Progenitor cell of endocrine pancreas (in vitro differentiated cells): ENCODE results near the gene FAM83D. TPM values are rescaled to one million over a fixed set of nuclear protein-coding genes. Genes with fewer than 3 reads are reported as not detected.
"Not testable (repeated sequence)": the region's sequence is repeated elsewhere in the genome, so short reads cannot be mapped to it uniquely, and the experiment has no call there.

ENCODE experiments used
- DNase-seq: peaks from one replicate; pipeline ENCODE4 v3.0.0; 2021; ENCODE audit warnings: low spot score; ENCODE audit not compliant: unreplicated experiment
- H3K27ac Mint-ChIP-seq: 2 replicates; pipeline ENCODE4 v1.8.0; 2021; ENCODE audit warnings: mild to moderate bottlenecking, moderate library complexity, mixed read lengths
- H3K27me3 Mint-ChIP-seq: 2 replicates; pipeline ENCODE4 v1.8.0; 2021; ENCODE audit warnings: mixed read lengths
- H3K36me3 Mint-ChIP-seq: 2 replicates; pipeline ENCODE4 v1.8.0; 2022; ENCODE audit warnings: mixed read lengths; ENCODE audit not compliant: insufficient read depth
- H3K4me1 Mint-ChIP-seq: 2 replicates; pipeline ENCODE4 v1.8.0; 2021; ENCODE audit warnings: low read depth, mixed read lengths
- H3K4me3 Mint-ChIP-seq: 2 replicates; pipeline ENCODE4 v1.8.0; 2021; ENCODE audit warnings: low read depth, mild to moderate bottlenecking, moderate library complexity, mixed read lengths
- H3K9me3 Mint-ChIP-seq: 2 replicates; pipeline ENCODE4 v1.8.0; 2021; ENCODE audit warnings: low read depth, mixed read lengths
- total RNA-seq: library from RNA; stranded (reverse); gene quantifications from 2 replicates; pipeline ENCODE4 v1.2.1, GENCODE V29; 2021
- TF ChIP-seq, protein P1 (sequence below): fragments of 200-600 bp; sonication (generic); IDR thresholded peaks from one replicate; pipeline ENCODE4 v1.5.0; 2021; ENCODE audit warnings: antibody characterized with exemption, mild to moderate bottlenecking; ENCODE audit not compliant: unreplicated experiment

Gene FAM83D
- total RNA-seq, 1 donor from 2014 or later, result 12.6 TPM

DNA sequence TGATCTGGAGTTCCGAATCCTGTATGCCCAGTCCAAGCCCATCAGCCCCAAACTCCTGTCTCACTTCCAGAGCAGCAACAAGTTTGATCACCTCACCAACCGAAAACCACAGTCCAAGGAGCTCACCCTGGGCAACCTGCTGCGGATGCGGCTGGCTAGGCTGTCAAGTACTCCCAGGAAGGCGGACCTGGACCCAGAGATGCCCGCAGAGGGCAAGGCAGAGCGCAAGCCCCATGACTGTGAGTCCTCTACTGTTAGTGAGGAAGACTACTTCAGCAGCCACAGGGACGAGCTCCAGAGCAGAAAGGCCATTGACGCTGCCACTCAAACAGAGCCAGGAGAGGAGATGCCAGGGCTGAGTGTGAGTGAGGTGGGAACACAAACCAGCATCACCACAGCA is 25.4 kb downstream of the FAM83D start:
- H3K36me3 Mint-ChIP-seq, result peaks cover 7% of the 10 kb centered on the region
- no peaks in the 10 kb centered on the region for H3K27me3 Mint-ChIP-seq
- H3K4me3 Mint-ChIP-seq, result no peak overlapping the region
- TF ChIP-seq, protein P1, sequence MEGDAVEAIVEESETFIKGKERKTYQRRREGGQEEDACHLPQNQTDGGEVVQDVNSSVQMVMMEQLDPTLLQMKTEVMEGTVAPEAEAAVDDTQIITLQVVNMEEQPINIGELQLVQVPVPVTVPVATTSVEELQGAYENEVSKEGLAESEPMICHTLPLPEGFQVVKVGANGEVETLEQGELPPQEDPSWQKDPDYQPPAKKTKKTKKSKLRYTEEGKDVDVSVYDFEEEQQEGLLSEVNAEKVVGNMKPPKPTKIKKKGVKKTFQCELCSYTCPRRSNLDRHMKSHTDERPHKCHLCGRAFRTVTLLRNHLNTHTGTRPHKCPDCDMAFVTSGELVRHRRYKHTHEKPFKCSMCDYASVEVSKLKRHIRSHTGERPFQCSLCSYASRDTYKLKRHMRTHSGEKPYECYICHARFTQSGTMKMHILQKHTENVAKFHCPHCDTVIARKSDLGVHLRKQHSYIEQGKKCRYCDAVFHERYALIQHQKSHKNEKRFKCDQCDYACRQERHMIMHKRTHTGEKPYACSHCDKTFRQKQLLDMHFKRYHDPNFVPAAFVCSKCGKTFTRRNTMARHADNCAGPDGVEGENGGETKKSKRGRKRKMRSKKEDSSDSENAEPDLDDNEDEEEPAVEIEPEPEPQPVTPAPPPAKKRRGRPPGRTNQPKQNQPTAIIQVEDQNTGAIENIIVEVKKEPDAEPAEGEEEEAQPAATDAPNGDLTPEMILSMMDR, result no peak
- no peak overlapping the region for H3K27ac Mint-ChIP-seq
- H3K4me1 Mint-ChIP-seq, result peaks cover 8% of the 10 kb centered on the region
- no peaks in the 10 kb centered on the region for H3K9me3 Mint-ChIP-seq
- no peak for DNase-seq

DNA sequence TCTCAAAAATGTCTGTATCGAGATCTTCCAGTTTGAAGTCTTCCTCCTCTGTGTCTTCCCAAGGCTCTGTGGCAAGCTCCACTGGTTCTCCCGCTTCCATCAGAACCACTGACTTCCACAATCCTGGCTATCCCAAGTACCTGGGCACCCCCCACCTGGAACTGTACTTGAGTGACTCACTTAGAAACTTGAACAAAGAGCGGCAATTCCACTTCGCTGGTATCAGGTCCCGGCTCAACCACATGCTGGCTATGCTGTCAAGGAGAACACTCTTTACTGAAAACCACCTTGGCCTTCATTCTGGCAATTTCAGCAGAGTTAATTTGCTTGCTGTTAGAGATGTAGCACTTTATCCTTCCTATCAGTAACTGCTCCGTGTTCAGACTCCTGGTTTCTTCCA is 25.9 kb downstream of the FAM83D start:
- no peaks in the 10 kb centered on the region for H3K9me3 Mint-ChIP-seq
- no peak for DNase-seq
- H3K4me1 Mint-ChIP-seq, result peaks cover 8% of the 10 kb centered on the region
- TF ChIP-seq, protein P1, result no peak
- no peak overlapping the region for H3K27ac Mint-ChIP-seq
- H3K36me3 Mint-ChIP-seq, result peaks cover 7% of the 10 kb centered on the region
- H3K4me3 Mint-ChIP-seq, result no peak overlapping the region
- no peaks in the 10 kb centered on the region for H3K27me3 Mint-ChIP-seq

DNA sequence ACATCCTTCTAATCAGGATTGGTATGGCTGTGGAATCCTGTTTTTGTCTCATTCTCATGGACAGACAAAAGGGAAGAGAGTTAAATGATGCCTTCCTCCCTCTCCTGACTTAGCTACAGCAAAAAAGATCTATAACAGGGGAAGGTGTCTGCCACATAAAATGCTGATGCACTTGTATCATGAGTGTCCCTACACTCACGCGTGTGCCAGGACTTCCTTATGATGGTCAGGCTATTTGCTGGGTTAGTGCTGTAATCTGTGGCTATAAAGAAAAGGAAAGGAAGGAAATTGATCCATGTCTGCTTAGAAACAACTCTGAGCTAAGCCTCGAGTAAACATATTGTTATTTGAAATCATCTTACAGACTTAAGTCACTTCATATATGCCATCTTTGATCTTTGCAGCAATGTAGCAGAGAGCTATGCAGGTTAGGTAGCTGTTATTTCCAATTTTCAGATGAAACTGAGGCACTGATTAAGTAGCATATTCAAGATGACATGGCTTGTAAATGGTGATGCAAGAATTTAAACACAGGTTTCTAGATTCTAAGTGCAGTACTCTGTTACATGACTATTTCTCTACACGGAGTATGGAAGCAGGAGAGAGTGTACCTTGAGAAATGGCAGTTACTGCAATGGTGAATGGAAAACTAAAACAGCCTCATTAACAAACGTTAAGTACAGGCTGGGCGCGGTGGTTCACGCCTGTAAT is 27.6 kb downstream of the FAM83D start:
- DNase-seq, result no peak

DNA sequence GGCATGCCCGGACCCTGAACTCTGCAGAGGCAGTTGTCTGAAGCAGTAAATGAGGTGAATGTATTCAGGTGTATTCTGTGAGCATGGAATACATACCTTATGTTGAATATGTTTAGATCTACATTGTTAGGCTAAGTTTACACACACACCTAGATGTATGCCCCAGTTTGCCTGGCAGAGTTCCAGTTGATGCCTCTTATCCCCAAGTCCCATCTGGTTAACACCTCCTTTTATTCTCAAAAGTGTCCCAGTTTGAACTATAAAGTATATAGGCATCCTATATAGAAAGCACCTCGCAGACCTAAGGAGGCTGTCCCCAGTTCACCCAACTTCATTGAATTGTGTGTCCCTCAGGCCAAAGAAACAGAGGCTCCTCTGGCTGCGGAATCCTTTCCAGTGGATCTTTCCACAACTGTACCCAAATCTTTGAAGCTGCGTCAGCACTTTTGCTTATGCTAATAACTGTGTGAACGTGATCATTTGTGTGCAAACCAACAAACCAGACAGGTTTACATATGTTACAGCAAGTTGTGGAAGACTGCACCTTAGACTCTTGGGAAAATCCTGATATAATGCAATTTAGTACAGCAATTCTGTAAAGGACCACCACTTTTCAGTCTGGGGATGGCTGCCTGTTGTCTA is 31.1 kb downstream of the FAM83D start:
- Mint-ChIP-seq H3K27me3 (no peaks in the 10 kb centered on the region), H3K36me3 (peaks cover 4% of the 10 kb centered on the region), H3K4me3 (no peak overlapping the region), H3K4me1 (peaks cover 2% of the 10 kb centered on the region), H3K27ac (no peak overlapping the region), H3K9me3 (no peaks in the 10 kb centered on the region)
- TF ChIP-seq, protein P1, result no peak
- DNase-seq, result no peak

More for the DNA sequence above, 27.6 kb downstream of the FAM83D start:
- TF ChIP-seq, protein P1, result no peak
- Mint-ChIP-seq H3K36me3 (peaks cover 7% of the 10 kb centered on the region), H3K27ac (no peak overlapping the region), H3K4me3 (no peak overlapping the region), H3K4me1 (no peaks in the 10 kb centered on the region), H3K9me3 (no peaks in the 10 kb centered on the region), H3K27me3 (no peaks in the 10 kb centered on the region)

DNA sequence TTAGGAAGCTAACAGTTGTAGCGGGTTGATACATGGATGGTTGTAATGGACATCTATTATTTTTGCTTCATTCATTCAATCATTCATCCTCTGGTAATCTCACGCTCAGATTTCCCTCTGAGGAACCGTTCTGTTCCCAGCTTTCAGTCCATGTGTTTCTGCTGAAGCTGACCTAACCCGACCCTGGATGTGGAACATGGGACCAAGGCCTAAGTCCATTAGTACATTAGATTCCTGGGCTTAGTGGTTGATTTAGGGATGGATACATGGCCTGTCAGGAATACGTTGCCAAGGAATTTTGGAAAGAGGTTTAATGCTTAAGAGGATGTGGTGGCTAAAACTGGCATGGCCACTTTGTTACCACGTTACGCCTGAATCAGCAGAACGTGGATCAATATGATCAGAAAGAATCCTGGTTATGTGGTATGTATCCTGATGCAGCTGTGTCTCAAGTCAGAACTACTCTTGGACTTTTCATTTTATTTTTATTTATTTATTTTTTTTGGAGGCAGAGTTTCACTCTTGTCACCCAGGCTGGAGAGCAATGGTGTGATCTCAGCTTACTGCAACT is 31.8 kb downstream of the FAM83D start:
- Mint-ChIP-seq H3K9me3 (no peaks in the 10 kb centered on the region), H3K4me3 (no peak overlapping the region), H3K27me3 (no peaks in the 10 kb centered on the region), H3K27ac (no peak overlapping the region), H3K36me3 (peaks cover 3% of the 10 kb centered on the region), H3K4me1 (peaks cover 5% of the 10 kb centered on the region)
- TF ChIP-seq, protein P1, result no peak
- no peak for DNase-seq

DNA sequence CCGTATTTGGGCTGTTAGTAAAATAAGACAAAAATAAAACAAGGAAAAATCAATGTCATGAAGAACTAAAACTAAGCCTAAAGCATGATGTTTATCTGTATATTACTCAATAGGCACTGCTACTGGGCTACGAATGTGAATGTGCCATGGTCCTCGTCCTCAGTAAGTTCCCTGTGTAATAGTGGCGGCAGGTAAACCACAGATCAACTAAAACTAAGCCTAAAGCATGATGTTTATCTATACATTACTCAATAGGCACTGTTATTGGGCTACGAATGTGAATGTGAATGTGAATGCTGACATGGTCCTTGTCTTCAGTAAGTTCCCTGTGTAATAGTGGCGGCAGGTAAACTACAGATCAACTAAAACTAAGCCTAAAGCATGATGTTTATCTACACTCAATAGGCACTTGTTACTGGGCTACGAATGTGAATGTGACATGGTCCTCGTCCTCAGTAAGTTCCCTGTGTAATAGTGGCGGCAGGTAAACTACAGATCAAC is 34.0 kb downstream of the FAM83D start:
- not testable (repeated sequence) for H3K36me3 Mint-ChIP-seq, H3K4me3 Mint-ChIP-seq, H3K27ac Mint-ChIP-seq, DNase-seq, H3K4me1 Mint-ChIP-seq, H3K9me3 Mint-ChIP-seq, H3K27me3 Mint-ChIP-seq
